Activated T-helper 1 cell treated with anti-CD3 and anti-CD28 coated beads, Interleukin-12 subunit alpha, Interleukin-12 subunit beta, Interleukin-2, Interleukin-4 antibody, amounts not matched to agents 30 ng/mL and 10 ng/mL and 1 ng/mL, durations not matched to agents 14 hours and 24 hours and 36 hours (primary cell): ENCODE data around the gene DGKE. TPM values are rescaled to one million over a fixed set of nuclear protein-coding genes. Genes with fewer than 3 reads are reported as not detected.

Experiments used
- DNase-seq: peaks from one replicate; pipeline ENCODE4 v3.0.0; 2021; ENCODE audit warnings: low spot score
- H3K27ac Mint-ChIP-seq: one replicate; pipeline ENCODE4 v1.8.0; 2021; ENCODE audit warnings: mild to moderate bottlenecking, mixed read lengths
- H3K27me3 Mint-ChIP-seq: one replicate; pipeline ENCODE4 v1.8.0; 2022; ENCODE audit warnings: mild to moderate bottlenecking, moderate library complexity, mixed read lengths; ENCODE audit not compliant: insufficient read depth
- H3K36me3 Mint-ChIP-seq: one replicate; pipeline ENCODE4 v1.8.0; 2021; ENCODE audit warnings: low read depth, mixed read lengths
- H3K4me1 Mint-ChIP-seq: one replicate; pipeline ENCODE4 v1.8.0; 2021; ENCODE audit warnings: low read depth, mixed read lengths
- H3K4me3 Mint-ChIP-seq: one replicate; pipeline ENCODE4 v1.8.0; 2021; ENCODE audit warnings: mild to moderate bottlenecking, moderate library complexity, mixed read lengths
- H3K9me3 Mint-ChIP-seq: one replicate; pipeline ENCODE4 v1.8.0; 2021; ENCODE audit warnings: mixed read lengths
- intact Hi-C: fragments of 100-400 bp; cut with micrococcal nuclease; formaldehyde crosslinking; loops from one replicate; pipeline ENCODE4 v1.15.1; 2024
- total RNA-seq: library from RNA; stranded (reverse); gene quantifications from 2 replicates; pipeline ENCODE4 v1.2.3, GENCODE V29; 2022

The DGKE gene
- total RNA-seq, 1 donor from 2014 or later: 31.8 TPM

DNA sequence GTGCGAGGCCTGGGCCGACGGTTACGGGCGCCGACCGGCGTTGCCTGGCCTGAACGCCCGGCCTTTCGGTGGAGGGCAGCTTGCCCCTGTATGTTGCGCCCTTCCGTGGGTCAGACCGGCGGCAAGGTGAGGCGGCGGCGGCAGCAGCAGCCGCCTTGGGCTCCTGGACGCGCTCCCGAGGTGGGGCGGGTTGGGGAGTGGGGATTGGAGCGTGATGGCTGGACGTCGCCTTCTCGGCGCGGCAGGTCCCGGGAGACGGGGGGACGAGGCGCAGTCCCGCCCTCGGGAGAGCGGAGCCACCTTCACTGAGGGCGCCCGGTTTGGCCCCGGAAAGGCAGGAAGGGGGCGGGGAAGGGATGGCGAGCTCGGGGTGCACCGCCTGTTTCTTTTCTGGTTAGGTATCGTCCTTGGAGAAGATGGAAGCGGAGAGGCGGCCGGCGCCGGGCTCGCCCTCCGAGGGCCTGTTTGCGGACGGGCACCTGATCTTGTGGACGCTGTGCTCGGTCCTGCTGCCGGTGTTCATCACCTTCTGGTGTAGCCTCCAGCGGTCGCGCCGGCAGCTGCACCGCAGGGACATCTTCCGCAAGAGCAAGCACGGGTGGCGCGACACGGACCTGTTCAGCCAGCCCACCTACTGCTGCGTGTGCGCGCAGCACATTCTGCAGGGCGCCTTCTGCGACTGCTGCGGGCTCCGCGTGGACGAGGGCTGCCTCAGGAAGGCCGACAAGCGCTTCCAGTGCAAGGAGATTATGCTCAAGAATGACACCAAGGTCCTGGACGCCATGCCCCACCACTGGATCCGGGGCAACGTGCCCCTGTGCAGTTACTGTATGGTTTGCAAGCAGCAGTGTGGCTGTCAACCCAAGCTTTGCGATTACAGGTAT lies 671 bp downstream of the DGKE start:
- Mint-ChIP-seq H3K4me3 (peak overlapping the region; percentile 94), H3K27ac (peak overlapping the region; percentile 96), H3K27me3 (no peaks in the 10 kb centered on the region), H3K36me3 (peaks cover 27% of the 10 kb centered on the region), H3K9me3 (no peaks in the 10 kb centered on the region), H3K4me1 (peaks cover 70% of the 10 kb centered on the region)
- intact Hi-C loops: loop anchor here (1.0 to 10.0 kb wide), 10 partner anchors 48 to 1412 kb away; partner anchors contain the start of genes AKAP1, COIL, MMD and MRPS23
- peak; percentile 65 for DNase-seq

DNA sequence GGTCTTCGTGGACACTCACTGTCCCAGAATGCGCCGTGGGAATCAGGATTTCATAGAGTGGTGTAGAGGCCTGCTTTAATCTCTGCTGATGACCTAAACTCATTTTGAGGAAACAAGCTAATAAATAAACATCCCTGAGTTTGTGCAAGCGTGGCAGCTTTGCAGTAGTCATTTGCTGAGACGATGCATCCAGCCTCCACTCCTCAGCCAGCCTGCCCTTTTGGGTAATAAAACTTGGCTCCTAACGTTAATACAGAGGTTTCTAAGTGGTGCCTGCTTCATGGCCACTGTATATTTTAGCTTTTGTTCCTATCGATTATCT lies 1.3 kb downstream of the DGKE start:
- Mint-ChIP-seq H3K4me1 (peaks cover 70% of the 10 kb centered on the region), H3K36me3 (peaks cover 29% of the 10 kb centered on the region), H3K9me3 (no peaks in the 10 kb centered on the region), H3K27ac (peak overlapping the region; percentile 96), H3K27me3 (no peaks in the 10 kb centered on the region), H3K4me3 (peak overlapping the region; percentile 94)
- DNase-seq: no peak
- intact Hi-C loops: loop anchor here (2.0 to 10.0 kb wide), 4 partner anchors 48 to 1170 kb away; partner anchors contain the start of genes COIL, MSI2 and SRSF1

DNA sequence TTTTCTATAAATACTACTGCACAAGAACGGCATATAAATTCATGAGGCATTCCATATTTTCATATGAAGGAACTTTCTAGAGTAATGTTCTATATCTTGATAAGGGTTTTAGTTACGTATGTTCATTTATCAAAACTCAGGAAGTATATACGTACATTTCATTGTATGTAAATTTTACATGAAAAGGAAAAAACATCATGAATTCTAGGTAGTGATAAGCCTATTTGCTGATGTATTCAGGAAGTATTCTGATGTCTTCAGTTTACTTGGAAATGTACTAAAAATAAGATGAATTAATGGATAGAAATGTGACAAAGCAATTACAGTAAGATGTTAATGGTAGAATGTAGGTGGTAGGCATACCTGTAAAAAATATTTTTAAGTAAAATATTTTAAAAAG lies 4.7 kb downstream of the DGKE start:
- Mint-ChIP-seq H3K4me3 (no peak overlapping the region), H3K27me3 (no peaks in the 10 kb centered on the region), H3K9me3 (no peaks in the 10 kb centered on the region), H3K36me3 (peaks cover 21% of the 10 kb centered on the region), H3K4me1 (peaks cover 44% of the 10 kb centered on the region), H3K27ac (no peak overlapping the region)
- no peak for DNase-seq
- intact Hi-C loops: loop anchor here (5.0 to 10.0 kb wide), 2 partner anchors 419 to 1166 kb away; partner anchors contain the start of genes MSI2 and SRSF1

DNA sequence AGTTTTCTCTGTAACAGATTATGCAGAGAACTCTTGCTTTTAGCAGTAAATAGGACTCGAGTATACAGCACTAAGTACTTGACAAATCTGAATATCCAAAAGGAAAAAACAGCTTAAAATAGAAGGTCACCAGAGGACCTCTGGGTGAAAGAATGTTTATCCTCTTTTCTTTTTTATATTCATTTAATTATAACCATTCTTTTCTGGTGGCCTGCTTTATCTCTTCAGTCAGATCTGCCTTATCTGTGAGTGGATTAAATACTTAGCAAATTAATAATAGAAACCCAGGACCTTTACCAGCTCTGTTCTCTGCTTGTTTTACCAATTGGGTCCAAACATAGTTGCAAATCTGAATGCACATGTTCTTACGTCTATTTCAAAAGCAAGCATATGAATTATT lies 8.6 kb downstream of the DGKE start:
- Mint-ChIP-seq H3K36me3 (peaks cover 22% of the 10 kb centered on the region), H3K9me3 (no peaks in the 10 kb centered on the region), H3K27me3 (no peaks in the 10 kb centered on the region), H3K27ac (no peak overlapping the region), H3K4me3 (no peak overlapping the region), H3K4me1 (peaks cover 21% of the 10 kb centered on the region)
- intact Hi-C loops: no loop called here
- no peak for DNase-seq

DNA sequence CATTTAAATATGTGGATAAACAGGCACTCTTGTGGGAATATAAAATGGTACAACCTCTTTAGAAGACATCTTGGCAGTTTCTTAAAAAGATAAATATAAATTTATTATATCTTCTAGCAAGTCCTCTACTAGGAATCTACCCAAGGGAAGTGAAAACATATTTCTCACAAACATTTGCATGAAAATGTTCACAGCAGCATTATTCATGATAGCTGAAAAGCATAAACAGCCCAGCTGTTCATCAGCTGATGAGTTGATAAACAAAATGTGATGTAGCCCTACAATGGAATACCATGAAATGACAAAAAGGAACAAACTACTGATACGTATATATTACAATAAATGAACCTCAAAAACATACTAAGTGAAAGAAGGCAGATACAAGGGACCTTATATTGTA lies 12.0 kb downstream of the DGKE start:
- intact Hi-C loops: no loop called here
- Mint-ChIP-seq H3K9me3 (no peaks in the 10 kb centered on the region), H3K4me1 (peaks cover 3% of the 10 kb centered on the region), H3K27ac (no peak overlapping the region), H3K36me3 (peaks cover 29% of the 10 kb centered on the region), H3K27me3 (no peaks in the 10 kb centered on the region), H3K4me3 (no peak overlapping the region)
- no peak for DNase-seq

DNA sequence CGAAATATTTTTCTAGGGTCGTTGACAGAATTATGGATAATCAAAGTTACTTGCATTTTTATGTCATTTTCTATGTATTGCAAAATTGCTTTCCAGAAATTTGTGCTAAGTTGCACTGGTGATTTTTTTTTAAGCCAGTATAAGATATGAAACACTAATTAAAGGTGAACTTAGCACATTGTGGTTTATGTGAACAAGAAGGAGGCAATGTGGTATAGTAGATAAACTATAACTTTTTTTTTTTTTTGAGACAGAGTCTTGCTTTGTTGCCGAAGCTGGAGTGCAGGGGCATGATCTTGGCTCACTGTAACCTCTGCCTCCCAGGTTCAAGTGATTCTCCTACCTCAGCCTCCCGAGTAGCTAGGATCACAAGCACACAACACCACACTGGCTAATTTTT lies 13.2 kb downstream of the DGKE start:
- no peak overlapping the region for H3K4me3 Mint-ChIP-seq
- intact Hi-C loops: no loop called here
- H3K27ac Mint-ChIP-seq: no peak overlapping the region
- H3K36me3 Mint-ChIP-seq: peaks cover 36% of the 10 kb centered on the region
- no peaks in the 10 kb centered on the region for H3K27me3 Mint-ChIP-seq
- H3K4me1 Mint-ChIP-seq: peaks cover 3% of the 10 kb centered on the region
- no peak for DNase-seq
- H3K9me3 Mint-ChIP-seq: no peaks in the 10 kb centered on the region

DNA sequence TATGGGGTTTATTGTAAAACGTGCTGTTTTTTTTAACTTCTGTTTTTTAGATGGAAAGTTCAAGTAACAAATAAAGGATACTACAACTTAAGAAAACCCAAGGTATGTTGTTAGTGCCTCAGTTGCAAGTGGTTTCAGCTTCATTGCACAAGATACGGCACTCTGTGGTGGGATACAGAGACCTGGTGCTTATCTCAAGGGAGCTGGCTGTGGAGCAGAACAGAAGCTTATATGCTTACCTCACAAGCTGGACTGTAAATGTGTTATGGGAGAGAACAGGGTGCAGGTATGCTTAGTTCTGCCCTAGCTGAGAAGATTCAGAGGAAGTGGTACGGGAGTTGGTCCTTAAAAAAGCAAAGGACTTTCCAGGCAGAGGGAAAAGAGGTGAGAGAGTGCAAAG lies 15.2 kb downstream of the DGKE start:
- no peak for DNase-seq

DNA sequence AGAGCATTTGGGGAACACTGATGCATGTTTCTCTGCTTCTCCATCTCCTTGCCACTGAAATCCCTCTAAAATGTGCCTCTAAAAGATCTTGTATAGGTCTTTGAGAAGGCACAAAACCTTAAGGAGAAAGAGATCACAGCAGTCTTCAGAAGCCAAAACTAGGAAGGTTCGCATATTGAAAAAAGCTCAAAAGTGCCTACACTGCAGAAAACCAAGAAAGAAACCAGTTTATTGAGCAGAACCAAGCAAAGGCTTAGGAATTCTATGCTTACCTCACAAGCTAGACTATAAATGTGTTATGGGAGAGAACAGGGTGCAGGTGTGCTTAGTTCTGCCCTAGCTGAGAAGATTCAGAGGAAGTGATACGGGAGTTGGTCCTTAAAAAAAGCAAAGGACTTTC lies 16.6 kb downstream of the DGKE start:
- Mint-ChIP-seq H3K4me3 (no peak overlapping the region), H3K27me3 (no peaks in the 10 kb centered on the region), H3K27ac (no peak overlapping the region), H3K36me3 (peaks cover 38% of the 10 kb centered on the region), H3K9me3 (no peaks in the 10 kb centered on the region), H3K4me1 (no peaks in the 10 kb centered on the region)
- intact Hi-C loops: no loop called here
- no peak for DNase-seq

More for the DNA sequence above, 15.2 kb downstream of the DGKE start:
- Mint-ChIP-seq H3K36me3 (peaks cover 38% of the 10 kb centered on the region), H3K27ac (no peak overlapping the region), H3K4me3 (no peak overlapping the region), H3K4me1 (peaks cover under 1% of the 10 kb centered on the region), H3K27me3 (no peaks in the 10 kb centered on the region), H3K9me3 (no peaks in the 10 kb centered on the region)
- intact Hi-C loops: no loop called here

DNA sequence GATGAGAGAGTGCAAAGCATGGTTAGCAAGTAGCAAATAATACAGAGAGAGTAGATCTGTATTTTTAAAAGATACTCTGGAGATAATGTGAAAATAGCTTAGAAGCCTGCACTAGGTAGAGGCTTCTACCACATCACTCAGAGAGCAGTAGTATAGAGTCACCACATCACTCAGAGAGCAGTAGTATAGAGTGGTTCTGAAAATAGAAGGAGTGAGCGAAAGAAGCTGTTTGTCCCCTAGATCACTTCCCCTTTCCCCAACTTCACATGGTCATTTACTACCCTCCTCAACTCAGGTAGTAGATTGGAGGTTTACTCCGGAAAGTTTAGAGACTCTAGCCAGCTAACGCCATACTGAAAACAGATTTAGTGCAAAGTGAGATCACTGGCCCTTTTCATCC lies 17.1 kb downstream of the DGKE start:
- Mint-ChIP-seq H3K4me1 (no peaks in the 10 kb centered on the region), H3K9me3 (no peaks in the 10 kb centered on the region), H3K36me3 (peaks cover 36% of the 10 kb centered on the region), H3K4me3 (no peak overlapping the region), H3K27ac (no peak overlapping the region), H3K27me3 (no peaks in the 10 kb centered on the region)
- DNase-seq: no peak
- intact Hi-C loops: no loop called here

DNA sequence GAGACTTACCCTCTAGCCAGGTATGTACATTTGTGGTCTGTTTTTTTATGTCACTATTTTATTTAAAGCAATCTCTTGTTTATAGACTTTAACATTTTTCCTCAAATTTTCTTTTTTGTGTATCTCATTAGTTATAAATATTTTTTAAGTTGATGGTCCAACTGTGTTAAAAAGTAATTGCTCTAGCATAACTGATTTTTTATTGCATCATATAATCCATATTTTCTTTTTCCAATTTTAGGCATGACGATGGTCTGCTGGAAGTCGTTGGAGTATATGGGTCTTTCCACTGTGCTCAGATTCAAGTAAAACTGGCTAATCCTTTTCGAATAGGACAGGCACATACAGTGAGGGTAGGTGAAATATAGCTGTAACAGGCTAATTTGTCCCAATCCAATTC lies 27.9 kb downstream of the DGKE start:
- Mint-ChIP-seq H3K4me1 (no peaks in the 10 kb centered on the region), H3K36me3 (peaks cover 36% of the 10 kb centered on the region), H3K4me3 (no peak overlapping the region), H3K27me3 (no peaks in the 10 kb centered on the region), H3K9me3 (no peaks in the 10 kb centered on the region), H3K27ac (no peak overlapping the region)
- intact Hi-C loops: no loop called here
- no peak for DNase-seq

DNA sequence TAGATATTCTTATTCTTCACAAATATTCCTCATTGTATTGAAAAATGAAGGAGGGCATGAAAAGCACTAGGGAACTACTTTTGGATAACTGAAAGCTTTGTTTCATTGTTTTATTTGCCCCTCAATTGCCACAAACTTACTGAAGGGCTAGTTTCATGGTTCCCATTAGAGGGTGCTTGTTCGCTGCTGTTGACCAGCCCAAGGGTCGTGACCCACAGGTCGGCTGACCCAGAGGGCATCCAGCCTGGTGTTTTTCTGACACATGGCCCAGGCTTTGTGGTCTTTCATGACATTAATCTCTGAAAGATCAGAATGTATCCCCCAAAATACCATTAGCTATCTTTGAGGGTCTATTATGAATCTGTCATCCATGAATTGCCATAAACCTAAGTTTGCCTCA lies 30.0 kb downstream of the DGKE start:
- peaks cover 32% of the 10 kb centered on the region for H3K36me3 Mint-ChIP-seq
- no peak for DNase-seq
- intact Hi-C loops: no loop called here
- no peak overlapping the region for H3K4me3 Mint-ChIP-seq
- H3K4me1 Mint-ChIP-seq: no peaks in the 10 kb centered on the region
- H3K27me3 Mint-ChIP-seq: no peaks in the 10 kb centered on the region
- H3K27ac Mint-ChIP-seq: no peak overlapping the region
- no peaks in the 10 kb centered on the region for H3K9me3 Mint-ChIP-seq

DNA sequence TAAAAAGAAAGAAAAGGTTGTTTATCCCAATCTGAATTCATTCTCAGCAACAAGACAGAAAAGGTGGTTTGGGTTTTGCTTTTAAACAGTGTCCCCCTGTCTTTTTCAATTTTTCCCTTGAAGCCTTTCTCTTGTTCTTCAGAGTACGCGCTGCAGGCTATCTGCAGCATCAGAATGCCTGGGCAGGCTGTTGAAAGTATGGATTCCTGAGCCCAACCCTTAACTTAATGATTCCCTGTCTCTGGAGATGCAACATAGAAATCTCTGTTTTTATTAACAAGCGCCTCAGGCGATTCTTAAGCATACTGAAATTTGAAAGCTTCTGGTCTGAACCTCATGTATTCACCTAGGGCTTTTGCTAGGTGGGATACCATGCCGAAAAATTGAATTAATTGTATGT lies 32.1 kb downstream of the DGKE start:
- Mint-ChIP-seq H3K27me3 (no peaks in the 10 kb centered on the region), H3K9me3 (no peaks in the 10 kb centered on the region), H3K27ac (no peak overlapping the region), H3K36me3 (peaks cover 30% of the 10 kb centered on the region), H3K4me1 (peaks cover 11% of the 10 kb centered on the region), H3K4me3 (no peak overlapping the region)
- intact Hi-C loops: no loop called here
- no peak for DNase-seq

DNA sequence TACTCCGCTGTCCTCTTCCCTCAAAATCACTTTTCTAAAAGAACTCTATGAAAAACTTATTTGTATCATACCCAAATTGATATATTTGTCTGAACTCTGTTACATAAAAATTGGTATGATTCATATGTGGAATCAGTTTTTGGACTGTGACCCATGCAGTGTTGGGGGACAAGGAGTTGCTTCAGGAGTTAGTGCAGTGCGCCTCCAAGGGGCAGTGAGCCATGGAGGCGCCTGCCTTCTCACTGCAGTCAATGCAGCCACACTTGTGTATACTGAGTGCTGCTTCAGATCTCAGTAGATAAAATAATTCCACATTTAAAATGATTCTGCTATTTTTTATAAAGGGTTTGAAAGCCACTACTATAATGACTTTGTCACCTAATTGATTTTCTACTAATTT lies 32.5 kb downstream of the DGKE start:
- Mint-ChIP-seq H3K27ac (no peak overlapping the region), H3K4me1 (peaks cover 11% of the 10 kb centered on the region), H3K9me3 (no peaks in the 10 kb centered on the region), H3K4me3 (no peak overlapping the region), H3K36me3 (peaks cover 26% of the 10 kb centered on the region), H3K27me3 (no peaks in the 10 kb centered on the region)
- intact Hi-C loops: no loop called here
- no peak for DNase-seq
